ENCODE results near the gene PCSK9.

PCSK9 gene

DNA sequence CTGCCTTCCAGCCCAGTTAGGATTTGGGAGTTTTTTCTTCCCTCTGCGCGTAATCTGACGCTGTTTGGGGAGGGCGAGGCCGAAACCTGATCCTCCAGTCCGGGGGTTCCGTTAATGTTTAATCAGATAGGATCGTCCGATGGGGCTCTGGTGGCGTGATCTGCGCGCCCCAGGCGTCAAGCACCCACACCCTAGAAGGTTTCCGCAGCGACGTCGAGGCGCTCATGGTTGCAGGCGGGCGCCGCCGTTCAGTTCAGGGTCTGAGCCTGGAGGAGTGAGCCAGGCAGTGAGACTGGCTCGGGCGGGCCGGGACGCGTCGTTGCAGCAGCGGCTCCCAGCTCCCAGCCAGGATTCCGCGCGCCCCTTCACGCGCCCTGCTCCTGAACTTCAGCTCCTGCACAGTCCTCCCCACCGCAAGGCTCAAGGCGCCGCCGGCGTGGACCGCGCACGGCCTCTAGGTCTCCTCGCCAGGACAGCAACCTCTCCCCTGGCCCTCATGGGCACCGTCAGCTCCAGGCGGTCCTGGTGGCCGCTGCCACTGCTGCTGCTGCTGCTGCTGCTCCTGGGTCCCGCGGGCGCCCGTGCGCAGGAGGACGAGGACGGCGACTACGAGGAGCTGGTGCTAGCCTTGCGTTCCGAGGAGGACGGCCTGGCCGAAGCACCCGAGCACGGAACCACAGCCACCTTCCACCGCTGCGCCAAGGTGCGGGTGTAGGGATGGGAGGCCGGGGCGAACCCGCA lies at the start of gene PCSK9:
Gene PCSK9, plus strand, starts transcription at position 207 of the 741 bp plus-strand sequence. Its CDS starts 290 bp downstream, at position 497.
- peak in 2 of 3 experiments; percentile 45 to 54 for DNase-seq

DNA sequence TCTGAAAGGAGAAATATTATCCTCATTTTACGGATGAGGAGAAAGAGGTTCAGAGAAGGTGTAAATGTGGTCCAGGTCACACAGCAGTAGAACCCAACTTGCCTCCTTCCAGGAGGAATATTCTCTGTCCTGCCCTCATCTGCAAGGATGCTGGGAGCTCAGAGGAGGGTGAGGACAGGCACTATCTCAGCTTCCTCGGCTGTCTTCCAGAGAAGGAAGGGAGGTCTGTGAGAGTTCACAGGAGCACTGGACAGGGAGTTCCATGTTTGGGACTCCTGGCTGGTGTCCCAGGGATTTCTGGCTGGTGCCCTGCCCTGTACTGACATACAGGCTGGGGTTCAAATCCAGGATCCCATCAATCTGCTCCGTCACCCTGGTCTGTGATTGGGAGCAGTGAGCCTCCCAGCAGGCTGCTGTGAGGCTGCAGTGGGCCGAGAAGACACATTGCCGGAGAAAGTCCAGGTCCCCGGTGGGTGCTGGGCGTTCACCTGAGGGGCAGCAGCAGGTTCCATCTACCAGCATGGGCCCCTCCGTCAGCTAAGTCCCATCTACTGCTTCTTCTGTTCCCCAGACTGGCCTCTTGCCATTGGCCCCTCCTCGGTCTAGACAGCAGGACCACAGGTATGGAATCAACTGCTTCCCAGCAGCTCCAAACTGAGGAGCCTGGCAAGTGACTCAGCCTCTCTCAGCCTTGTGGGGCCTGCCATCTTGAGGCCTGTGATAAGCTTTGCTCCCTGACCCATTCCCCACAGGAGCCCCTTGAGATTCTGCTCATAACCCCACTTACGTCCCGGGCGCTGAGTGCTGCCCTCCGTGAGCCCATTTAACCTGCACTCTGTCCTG lies 49.2 kb upstream of the PCSK9 start:
- no peak for DNase-seq

DNA sequence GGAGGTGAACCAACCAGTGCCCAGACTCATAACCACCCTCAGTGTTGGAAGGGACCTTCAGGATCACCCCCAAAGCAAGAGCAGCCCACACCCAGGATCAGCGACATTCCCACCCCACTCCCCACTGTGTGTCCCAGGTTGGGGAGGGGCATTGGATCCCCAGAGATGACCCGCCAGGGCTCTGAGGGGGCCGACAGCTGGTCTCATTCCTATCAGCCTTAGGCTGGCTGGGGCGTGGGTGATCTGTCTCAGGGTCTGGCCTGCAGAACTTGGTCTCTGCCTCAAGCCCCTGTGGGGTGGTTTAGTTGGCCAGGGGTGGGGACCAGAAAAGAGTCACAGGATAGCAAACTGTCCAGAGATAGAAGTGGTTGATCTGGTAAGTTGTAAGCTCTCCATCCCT lies 48.4 kb upstream of the PCSK9 start:
- no peak for DNase-seq

DNA sequence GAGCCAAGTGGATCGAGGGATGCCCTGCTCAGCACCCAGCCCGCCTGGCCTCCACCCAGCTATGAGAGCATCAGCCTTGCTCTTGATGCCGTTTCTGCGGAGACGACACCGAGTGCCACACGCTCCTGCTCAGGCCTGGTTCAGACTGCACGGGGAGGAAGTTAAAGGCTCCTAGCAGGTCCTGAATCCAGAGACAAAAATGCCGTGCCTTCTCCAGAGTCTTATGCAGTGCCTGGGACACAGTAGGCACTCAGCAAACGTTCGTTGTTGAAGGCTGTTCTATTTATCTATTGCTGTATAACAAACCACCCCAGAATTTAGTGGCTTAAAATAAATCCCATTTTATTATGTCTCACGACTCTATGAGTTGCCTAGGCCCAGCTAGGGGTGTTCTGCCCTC lies 47.4 kb upstream of the PCSK9 start:
- no peak for DNase-seq

DNA sequence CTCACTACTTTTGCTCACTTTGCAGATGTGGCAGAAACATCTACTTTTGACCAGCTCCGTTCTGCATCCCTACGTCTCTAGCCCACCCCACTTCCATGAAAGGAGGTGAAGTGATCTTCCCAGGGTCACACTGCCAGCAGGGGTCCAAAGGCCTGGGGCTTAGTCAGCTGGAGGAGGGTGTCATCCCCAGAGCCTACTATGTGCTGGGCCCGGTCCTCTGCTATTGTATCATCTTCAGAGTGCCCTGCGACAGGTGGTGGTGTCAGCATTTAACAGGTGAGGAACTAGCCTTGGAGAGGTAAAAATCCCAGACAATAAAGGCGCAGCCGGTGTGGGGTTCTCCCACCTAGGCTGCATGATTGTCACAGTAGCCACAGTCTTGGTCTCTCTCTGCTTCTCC lies 46.2 kb upstream of the PCSK9 start:
- no peak for DNase-seq

DNA sequence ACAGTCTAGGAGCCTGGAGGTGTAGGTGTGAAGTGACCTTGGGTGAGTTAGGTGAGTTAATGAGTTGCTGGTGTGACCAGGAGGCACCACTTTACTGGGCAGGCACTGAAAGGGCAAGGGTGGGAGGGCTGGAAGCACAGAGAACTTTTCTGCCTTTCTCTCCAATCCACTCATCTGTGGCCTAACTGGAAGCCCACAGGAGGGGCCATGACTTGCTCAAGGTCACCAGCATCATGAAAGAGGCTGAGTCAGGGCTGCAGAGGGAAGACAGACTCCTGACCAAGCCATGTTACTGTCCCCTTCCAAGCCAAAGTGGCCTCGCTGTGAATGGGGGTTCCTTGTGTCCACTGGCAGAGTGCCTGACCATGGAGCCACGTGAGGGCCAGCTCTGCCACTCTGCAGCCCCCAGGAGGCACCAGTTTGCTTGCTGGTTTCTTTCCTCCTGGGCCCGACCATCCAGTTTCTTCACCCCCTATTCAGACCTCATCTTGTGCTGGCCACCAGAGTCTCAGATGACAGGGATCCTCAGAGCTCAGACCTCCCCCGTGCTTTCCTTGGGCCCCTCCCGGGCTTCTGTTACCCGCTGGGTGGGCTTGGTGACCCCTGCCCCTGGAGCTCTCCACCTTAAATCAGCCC lies 44.9 kb upstream of the PCSK9 start:
- no peak for DNase-seq

DNA sequence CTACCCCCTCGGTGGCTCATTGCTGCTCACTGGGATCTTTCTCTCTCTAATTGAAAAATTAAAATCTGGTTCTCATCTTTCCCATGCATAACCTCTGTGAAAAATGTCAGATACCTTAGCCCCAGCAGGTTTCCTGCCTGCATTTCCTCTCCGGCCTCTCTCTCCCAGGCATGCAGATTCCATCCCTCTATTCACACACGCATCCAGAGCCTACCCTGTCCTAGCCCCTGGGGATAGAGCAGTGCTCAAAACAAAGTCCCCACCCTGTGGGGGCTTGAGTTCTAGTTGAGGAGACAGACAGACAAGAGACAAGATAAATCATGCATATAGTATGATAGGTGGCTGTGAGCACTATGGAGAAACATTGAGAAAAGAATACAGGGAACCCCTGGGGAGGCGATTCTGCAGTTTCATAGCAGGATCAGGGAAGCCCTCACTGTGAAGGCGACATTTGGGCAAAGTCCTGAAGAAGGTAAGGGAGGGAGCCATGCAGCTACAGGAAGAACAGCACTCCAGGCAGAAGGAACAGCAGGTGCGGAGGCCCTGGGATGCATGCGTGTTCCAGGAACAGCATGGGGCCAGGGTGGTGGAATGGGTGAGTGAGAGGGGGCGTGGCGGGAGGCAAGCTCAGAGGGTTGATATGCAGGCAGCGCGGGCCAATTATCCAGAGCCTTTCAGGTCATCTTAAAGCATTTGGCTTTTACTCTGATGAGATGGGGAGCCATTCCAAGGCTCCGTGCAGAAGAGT lies 44.2 kb upstream of the PCSK9 start:
- DNase-seq = peak in 1 of 3 experiments; percentile 30

DNA sequence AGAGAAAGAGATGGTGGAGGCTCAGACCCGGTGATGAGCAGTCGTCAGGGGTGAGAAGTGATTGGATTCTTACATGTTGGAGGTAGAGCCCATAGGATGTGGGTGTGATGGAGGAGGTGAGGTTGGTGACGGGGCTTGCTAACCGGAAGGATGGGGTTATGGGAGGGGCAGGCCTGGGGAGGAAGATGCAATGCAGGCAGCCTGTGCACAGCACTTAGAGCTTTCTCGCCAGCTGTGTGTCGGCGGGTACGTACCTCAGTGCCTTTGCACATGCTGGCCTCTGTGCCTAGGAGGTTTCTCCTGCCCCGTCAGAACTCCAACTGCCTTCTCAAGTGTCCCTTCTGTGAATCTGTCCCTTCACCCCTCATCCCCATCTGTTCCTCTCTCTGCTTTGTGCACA lies 43.5 kb upstream of the PCSK9 start:
- no peak for DNase-seq

DNA sequence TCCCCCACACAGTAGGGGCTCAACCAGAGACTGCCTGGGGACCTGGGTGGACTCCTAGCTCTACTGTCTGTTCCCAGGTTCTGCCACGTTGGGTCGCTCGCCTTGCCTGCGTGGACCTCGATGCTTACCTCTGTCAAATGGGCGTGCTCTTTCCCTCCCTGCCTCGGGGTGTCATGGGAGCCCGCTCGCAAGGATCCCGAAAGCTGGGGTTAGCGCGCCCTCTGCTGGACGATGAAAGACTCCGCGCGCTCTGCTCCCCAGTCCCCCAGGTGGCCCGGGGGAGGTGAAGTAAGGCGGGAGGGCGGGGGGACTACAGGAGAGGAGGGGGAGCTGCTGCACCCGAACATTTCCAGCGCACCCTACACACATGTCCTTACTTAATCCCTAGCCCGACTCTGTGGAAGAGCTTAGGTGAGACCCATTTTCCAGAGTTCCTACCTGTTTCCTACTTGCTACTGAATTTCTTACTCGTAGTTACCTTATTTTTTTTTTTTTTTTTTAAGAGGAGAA lies 42.9 kb upstream of the PCSK9 start:
- DNase-seq = peak in 2 of 3 experiments; percentile 39 to 61

DNA sequence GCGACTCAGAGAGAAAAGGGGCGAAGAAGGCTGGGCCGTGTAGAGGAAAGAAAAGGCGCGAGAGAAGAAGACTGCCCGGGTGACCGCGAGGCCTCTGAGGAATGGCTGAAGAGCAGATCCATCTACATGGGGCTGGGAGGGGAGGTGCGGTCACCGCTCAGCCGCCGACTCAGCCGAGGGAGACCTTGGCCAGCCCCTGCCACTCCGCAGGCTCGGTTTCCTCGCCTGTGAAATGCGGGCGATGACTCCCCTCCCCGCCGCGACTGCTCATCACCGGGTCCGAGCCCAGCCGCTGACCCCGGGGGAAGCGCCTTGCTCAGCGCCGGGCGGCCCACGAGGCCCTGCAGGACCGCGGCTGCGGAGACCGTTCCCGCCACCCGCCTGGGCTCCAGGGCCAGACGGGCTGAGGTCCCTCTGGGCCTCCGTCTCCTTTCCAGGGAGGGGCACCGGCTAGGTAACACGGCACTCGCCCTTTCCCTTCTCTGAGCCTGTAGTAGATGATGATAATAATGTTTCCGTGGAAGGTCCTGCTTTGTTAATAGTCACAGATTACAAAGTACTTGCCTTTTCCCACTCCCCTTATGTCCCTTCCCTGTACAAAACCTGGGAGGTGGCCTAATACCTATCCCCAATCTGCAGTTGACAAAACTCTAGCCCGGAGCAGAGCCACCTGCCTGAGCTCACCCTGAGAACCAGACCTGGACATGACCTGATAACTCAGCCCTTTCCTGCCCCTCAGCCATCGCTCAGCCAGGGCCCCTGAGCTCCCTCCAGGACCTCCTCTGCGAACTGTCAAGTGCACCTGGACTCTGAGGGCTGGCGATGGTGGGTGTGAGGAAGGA lies 42.3 kb upstream of the PCSK9 start:
- DNase-seq = no peak

DNA sequence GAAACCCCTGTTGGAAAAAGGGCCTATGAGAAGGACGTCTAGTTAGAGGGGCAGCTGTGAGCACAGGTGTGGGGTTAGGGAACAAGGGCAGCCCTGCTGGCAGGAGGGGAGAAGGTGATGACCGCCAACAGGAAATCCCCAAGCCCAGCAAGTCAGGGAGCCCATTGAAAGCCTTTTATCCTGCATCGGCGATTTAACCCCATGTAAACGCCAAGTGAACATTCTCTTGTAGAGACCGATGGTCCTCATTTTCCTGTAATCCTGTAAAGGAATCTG lies 41.7 kb upstream of the PCSK9 start:
- no peak for DNase-seq

DNA sequence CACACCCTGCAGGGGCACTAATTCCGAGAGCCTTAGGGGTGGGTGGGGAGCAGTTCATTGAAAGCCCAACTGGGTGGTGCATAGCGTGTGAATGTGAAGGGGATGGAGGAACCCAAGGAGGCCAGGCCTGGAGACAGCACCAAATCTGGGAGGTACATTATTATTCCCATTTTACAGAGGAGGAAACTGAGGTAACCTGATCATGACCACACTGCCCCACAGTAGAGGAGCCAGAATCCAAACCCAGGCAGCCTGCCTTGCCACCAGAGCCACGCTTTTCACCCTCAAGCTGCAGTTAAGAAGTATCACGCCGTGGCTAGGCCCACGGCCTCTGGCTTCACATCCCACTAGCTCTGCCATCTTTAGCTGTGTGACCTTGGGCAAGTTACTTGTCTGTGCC lies 41.2 kb upstream of the PCSK9 start:
- DNase-seq = no peak

DNA sequence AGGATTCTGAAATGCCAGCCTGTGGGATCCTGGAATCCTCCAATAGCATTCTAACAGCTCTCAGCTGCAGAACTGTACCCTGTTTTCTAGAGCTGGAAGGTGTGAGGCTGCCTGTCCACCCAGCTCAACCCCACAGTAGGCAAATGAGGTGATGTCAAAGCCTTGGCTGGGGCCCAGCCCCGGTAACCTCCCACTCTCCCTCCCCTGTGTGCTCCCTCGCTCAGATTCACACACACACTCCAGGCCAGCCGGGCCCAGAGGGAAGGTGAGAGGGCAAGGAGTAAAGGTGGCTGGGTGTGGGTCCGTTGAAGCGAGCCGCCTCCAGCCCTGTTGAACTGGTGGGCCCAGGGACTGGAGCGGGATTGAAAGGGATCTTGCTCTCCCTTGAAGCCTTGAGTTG lies 40.7 kb upstream of the PCSK9 start, which contains the start of gene BSND:
Gene BSND, plus strand, starts transcription at position 257 of the 400 bp plus-strand sequence. CDS start 254 bp downstream, outside the sequence.
- no peak for DNase-seq

DNA sequence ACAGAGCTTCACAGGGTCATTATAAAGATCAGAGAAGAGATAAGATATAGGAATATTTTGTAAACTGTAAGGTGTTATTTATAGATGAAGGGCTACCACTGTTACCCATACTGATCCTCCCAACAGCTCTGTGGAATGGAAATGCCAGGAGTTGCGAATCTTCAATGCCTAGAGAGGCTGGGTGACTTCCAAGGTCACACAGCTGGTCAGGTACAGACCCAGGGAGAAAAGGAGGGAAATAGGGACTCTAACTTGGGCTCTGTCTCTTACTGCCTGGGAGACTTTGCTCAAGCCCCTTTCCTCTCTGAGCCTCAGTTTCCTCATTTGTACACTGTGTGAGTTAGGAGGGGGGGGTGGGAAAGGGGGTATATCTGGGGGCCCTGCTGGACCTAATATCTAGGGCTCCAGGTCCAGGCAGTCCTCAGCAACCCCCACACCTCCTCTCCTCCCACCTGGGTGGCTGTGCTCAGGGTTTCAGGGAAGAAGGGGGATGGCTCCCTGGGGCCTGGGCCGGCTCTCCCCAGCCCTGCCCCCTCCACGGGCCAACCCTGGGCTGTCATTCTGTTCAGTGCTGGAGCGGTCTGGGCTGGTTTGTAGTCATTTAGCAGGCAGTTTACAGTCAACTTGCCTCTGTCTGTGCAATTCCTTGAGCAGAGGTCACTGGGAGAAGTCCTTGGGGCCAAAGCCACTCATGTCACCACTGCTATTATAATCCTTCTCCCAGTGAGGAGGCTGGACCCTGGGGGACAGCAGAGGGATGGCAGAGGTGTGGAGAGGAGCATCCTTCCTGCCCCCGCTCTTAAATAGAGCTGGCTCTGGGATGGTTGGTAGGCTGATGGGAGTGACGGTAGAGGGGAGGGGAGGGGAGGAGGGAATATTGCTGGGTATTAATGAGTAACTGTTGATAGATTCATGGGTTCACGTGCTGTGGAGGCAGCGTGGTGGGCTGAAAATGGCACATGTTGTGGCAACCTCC lies 39.0 kb upstream of the PCSK9 start:
- no peak for DNase-seq

DNA sequence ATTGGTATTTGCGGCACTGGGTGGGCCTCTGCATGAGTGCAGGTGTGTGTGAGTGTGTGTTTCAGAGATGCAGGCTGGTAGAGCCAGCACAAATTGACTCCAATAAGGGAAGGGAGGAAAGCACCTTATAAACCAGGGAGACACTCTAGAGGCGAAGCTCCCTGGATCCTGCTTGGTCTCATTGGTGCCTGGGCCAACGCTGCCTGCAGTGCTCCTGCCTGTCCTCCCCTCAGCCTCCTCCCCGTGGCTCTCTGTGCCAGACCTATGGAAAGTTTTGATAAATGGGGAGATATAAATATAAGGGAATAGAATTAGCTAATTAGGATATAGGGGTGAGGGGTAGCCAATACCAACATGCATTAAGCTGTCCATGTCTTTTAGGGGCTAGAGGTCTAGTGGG lies 38.0 kb upstream of the PCSK9 start:
- no peak for DNase-seq

DNA sequence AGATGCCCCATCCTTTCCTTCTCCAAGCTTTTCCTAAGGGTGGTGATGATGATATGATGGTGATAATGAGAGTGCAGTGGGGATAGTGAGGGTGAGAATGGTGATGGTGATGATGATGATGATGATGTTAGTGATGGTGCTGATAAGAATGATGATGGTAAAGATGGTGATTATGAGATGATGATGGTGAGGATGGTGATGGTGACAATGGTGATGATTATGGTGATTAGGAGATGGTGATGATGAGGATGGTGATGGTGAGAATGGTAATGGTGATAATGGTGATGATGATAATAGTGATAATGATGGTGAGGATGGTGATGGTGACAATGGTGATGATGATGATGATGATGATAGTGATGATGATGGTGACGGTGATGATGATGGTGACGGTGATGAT lies 36.7 kb upstream of the PCSK9 start:
- DNase-seq = no peak

DNA sequence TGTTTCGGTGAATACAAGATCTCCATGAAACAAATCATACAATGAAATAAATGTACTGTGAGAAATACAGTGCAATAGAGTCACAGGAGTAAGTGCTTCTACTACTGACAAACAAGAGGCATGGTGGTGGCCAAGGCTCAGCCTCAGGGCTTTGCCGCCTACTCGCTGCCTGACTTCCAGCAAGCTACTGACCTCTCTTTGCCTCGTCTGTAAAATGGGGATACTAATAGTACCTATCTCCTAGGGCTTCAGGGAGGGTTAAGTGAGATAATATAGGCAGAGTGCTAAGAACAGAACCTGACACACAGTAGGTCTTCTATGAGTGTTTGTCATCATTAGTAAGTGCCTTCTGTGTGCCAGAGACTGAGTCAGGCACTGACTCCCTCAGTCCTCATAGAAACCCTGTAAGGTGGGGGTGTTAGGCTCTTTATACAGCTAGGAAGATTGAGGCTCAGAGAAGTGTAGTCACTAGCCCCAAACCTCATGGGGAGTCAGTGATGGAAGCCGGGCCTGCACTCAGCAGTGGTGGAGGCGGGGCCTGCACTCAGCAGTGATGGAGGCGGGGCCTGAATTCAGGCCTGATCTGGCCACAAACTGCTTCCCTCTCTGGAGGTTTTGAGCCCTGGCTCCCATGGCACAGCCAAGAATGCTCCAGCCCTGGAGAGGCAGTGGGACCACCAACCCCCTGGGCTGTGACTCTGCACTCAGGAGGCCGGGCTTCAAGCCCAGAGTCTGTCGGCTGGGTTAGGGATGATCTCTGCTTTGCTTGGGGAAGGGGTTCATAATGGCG lies 33.8 kb upstream of the PCSK9 start:
- no peak for DNase-seq

DNA sequence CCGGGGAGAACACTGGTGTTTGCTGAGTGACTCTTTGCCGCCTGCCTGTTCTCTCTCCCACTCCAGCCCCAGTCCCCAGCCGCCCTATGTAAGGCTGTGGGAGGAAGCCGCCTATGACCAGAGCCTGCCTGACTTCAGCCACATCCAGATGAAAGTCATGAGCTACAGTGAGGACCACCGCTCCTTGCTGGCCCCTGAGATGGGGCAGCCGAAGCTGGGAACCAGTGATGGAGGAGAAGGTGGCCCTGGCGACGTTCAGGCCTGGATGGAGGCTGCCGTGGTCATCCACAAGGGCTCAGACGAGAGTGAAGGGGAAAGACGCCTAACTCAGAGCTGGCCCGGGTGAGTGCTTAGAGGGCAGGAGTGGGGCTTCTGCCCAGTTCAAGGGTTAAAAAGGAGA lies 32.4 kb upstream of the PCSK9 start:
- DNase-seq = no peak

DNA sequence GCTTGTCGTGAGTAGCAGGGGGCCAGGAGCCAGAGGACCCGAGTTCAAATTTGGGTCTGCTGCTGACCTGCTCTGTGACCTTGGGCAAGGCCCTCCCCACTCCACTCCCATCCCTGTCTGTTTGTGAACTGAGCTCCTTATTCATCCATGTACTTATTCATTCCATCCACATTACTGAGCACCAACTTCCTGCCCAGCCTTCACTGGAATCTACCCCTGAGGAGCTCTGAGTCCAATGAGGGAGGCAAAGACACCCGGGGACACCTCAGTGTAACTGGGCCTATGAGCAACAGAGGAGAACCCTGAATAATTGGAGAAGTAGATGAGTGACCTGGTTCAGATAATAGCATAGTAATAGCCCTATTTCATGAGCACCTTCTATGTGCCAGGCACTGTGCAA lies 31.7 kb upstream of the PCSK9 start:
- DNase-seq = no peak

All from NCI-H1417 (cell line).